ENCODE results near the gene DCTN4.
"Not testable (repeated sequence)": the region's sequence is repeated elsewhere in the genome, so short reads cannot be mapped to it uniquely, and the experiment has no call there.

Gene DCTN4

DNA sequence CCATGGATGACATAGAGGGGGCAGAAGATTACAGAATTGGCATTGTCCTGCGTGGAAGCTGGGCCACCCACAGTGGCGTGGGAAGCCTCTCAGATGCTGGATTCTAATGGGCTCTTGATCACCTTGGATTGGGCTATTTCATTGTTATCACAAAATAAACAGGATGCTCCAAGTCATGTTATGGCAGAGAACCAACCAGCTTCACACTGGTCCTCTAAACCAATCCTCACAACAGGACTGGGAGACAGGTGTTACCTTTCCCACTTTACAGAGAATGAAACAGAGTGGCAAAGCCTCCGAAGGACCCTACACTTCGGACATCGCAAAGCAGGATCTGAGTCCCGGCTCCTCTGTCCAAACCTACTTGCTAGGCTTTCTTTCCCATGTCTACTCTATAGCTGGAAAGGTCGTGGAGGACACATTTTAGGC lies 19.3 kb upstream of the DCTN4 start:
- DNase-seq: no peak

DNA sequence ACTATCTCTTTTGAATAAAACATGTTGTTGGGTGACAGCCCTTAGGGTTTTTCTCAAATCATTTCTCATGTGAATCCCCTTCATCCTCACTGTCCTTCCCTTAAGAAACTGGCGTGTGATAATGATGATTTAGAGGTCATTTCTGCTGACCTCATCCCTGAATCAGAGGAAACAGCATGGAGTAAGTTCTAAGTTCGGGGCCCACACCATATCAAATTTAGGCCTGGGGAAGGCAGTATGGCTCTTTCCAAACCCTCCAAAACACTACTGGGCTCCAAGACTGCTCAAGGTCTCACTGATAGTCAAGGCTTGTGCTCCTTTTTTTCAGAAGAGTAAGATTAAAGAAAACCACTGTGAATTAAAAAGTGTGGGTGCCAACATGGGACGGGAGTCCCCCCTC lies 18.9 kb upstream of the DCTN4 start:
- no peak for DNase-seq

DNA sequence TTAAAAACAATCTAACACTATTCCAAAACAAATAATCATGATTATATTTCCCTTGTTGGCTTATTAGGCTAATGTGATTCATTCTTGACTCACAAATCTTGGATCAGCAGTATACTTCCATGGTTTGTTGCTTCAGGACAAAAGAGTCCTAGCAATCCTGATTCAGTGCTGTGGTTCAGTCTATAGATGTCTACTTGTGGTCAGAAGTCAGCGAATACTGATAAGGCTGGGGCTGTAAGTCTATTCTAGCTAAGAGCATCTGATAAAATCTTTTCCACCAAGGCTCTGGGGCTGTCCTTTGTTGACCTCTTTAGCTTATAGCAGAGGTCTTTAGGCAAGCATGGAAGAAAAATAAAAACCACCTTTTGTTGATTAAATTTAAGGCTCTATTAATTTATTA lies 15.3 kb upstream of the DCTN4 start:
- no peak for DNase-seq

DNA sequence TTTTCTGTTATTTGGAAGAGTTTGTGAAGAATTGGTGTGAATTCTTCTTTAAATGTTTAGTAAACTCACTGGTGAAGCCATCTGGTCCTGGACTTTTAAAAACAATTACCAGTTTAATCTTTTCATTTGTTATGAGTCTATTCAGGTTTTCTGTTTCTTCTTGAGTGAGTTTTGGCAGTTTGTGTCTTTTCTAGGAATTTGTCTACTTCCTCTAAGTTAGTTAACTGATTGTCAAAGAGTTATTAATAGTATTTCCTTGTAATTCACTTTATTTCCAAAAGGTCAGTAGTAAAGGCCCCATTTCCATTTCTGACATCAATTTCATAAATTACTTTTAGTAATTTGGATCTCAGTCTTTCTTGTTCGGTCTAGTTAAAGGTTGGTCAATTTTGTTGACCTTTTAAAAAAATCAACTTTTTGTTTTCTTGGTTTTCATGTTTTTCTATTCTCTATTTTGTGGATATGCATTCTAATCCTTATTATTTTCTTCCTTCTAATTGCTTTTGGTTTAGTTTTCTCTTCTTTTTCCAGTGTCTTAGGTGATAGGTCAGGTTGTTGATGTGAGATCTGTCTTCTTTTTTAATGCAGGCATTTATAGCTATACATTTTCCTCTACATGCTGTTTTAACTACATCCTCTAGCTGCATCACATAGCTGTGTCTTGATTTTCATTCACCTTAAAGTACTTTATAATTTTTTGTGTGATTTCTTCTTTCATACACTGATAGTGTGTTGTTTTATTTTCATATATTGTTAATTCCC lies 12.4 kb upstream of the DCTN4 start:
- DNase-seq: no peak

DNA sequence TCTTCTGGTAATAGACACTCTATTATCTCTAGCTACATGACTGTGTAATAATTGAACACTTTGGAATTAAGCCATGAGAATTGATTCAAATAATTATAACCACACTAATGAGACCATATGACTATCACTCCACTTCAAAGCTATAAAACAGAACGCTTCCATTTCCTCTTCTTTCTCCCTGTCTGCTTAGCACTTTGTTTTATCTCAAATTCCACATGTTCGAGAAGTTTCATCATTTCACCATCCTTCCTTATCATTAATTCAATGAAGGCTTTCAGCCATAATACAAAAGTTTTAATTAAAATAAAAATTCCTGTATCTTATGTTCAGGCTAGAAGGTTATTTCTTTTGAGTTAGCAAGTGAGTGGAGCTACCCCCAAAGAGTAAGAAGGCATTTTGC lies 7.4 kb upstream of the DCTN4 start:
- DNase-seq: no peak

DNA sequence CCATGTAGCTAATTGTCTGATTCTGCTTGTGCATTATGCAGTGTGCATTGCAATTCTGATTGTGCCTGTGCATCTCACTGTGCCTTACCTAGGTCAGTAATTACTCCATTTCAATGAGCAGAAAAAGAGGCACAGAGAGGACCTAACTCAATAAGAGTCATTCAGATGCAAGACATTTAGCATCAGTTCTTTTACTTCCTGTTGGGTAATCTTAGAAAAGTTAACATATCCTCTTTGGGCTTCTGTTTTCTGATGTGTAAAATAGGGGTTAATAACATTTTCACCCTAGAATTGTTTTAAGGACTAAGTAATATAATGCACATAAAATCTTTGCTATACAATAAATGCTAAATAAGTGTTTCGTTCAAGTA lies 7.0 kb upstream of the DCTN4 start:
- no peak for DNase-seq

DNA sequence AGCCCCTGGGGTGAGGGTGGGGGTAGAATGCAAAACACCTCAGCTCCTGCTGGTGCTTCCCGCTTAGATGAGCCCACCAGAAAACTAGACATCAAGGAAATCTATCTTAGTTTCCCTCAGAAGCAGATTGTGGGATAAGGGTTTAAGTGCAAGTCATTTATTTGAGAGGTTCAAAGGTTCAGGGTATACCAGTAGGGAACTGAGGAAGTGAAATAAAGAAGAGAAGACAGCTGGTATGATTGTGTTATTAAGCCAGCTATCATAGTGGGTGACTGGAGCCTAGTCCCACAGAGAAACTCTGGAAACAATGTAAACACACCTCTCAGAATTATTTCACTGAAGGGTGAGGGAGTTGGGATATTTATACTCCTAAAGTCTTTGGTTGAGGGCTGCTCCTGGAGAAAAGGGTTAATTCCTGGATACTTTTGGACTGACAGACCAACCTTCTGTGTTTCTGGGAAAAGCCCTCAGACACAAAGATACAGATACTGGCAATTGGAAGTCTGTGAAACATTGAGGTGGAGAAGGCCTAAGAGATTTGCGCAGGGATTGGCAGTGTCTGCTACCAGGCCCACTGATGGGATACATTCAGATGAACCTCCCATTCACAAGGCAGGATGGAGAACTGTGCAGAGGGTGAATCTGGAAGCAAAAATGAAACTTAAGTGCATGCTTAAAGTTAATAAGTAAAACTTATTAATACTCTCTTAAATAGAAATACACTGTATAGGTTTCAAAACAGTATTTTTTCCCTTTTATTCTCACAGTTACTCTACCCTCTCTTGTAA lies 6.4 kb upstream of the DCTN4 start:
- no peak for DNase-seq

DNA sequence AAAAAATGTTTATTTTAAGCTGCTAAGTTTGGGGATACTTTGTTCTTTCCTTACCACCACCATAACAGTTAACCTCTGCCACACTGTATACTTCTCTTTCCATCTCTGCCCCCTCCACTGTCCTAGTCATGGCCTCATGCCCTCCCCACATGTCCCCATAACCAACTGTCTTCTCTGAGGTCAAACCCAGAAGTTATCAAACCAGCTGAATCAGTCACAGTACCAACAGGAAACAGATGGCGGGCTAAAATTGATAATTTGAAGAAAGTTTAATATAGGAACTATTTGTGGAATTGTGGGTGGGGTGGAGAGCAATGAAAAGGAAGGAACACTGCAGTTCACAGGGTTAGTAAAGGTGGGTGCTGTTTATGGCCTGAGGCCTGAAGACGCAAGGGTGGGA lies 5.7 kb upstream of the DCTN4 start:
- no peak for DNase-seq

DNA sequence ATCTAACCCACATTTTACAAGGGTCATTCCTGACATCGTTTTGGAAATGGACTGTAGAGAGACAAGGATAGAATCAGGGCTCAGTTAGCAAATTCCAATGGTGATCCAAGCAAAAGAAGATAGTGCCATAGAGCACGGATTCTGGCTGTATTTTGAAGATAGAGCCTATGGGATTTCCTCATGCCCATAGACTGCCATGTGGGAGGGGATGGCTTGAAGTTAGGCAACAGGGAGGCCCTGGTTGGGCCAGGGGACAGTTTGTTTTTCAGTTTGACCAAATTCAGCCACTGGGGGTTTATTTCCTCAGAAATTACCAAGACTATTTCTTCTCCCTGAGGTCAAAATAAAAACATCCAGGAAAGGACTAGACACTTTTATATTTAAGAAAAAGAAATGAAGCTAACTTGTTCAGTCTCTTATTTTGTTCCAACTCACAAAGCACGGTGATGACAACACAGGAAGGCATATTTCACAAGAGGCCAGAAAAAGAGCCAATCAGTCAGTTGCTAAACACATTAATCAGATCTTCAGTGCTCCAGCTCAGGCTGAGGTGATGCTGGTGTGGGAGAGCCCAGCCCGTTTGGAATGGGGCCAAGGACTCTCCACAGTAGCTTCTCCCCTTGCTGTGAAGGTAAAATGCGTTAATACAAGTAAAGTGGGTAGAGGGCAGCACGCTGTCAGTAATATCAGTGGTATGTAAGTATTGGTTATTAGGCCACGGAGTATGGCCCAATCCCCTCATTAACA lies 4.4 kb upstream of the DCTN4 start:
- no peak for DNase-seq

DNA sequence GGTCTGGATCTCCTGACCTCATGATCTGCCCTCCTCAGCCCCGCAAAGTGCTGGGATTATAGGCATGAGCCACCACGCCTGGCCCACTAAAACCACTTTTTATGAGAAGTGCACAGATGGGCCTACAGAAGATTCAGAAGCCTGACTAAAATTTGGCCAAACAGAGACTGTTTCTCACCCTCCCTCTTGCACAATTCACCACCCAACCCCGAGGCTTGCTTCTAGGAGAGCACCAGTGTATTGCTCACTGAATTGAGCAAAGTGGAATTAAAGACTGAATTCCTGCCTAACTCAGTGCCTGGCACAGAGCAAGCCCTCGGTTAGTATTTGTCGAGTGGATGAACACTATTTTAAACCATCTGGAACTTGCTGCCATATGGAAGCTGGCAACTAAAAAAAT lies 3.4 kb upstream of the DCTN4 start:
- no peak for DNase-seq

DNA sequence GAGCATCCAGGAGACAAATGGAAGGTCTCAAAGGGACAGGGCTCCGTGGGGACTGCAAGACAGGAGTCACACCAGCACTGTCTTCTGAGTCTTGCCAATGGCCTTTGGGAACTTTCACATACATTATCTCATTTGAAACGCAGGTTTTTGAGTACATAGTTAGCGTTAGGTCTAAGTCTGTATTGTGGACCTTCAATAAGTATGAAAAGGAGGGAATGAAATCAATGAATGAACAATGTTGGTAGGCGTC lies 442 bp upstream of the DCTN4 start:
- no peak for DNase-seq

DNA sequence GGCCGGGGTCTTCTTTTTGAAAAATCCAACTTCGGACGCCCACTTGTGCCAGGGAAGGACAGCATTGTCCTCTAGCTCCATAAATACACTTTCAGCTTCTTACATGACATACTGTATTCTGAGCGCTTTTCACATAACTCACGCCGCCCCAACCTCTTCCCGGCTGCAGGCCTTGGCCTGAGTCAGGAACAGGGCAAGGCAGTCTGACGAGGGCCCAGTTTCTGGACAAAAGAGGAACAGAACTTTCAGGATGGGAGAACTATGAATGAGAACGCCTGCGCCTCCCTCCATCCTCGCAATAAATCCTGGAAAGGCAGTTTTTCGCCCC lies 650 bp downstream of the DCTN4 start:
- DNase-seq: no peak

DNA sequence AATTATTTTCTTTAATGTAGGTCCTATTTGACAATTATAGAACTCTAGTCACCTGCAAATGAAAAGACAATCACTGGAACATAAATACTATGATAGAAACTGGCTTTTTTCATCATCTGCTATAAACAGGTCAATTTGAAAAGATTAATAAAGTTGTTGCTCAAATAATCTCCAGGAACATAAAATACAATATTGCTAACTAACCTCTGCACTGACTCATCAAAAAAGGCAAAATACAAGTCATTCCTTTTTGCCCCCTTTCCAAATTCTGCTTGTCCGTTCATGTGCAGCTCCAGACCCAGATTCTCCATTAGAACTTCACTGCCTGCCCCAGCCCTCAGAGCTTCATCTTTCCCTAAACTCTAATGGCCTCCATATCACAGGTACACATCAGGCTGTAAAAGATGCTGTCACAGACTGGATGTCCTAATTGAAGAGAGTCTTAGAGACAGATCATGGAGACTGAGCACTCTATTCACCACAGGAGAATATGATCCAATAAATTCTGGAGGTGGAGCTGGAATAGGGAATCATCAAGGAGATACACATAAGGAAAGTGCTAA lies 1.6 kb downstream of the DCTN4 start:
- no peak for DNase-seq

DNA sequence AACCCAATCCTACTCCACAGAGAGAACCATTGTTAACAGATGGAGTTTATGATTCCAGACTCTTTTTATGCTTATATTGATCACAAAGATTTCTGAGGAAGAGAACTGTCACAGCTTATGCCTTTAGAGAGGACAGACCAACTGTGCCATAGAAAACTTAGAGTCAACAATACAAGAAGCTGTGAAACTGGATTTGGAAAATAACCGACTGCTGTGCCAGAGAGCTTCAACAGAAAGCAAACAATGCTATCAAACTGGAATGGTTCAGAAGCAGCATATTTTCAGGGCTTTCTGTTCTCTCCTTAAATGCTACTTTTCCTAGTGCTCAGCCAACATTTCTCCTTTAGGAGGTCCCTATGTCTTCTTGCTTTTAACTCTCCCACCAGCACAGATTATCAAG lies 5.0 kb downstream of the DCTN4 start:
- DNase-seq: no peak

DNA sequence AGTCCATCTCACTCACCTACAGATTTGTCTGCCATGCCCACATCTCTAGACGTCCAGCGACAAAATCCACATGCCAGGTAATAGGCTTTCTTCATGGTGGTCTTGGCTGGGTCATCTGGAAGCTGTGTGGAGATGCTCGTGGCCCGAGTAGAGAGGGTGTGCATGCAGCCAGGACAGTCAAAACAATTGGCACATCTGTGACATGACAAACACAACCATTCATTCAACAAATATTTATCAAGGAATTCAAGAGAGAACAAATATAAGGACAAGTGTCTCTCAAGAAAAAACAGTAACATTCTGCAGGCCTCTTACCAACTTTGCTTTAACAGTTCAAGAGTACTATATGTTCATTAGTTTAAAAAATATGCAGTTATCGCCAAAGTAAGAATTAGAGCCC lies 5.4 kb downstream of the DCTN4 start:
- DNase-seq: no peak

DNA sequence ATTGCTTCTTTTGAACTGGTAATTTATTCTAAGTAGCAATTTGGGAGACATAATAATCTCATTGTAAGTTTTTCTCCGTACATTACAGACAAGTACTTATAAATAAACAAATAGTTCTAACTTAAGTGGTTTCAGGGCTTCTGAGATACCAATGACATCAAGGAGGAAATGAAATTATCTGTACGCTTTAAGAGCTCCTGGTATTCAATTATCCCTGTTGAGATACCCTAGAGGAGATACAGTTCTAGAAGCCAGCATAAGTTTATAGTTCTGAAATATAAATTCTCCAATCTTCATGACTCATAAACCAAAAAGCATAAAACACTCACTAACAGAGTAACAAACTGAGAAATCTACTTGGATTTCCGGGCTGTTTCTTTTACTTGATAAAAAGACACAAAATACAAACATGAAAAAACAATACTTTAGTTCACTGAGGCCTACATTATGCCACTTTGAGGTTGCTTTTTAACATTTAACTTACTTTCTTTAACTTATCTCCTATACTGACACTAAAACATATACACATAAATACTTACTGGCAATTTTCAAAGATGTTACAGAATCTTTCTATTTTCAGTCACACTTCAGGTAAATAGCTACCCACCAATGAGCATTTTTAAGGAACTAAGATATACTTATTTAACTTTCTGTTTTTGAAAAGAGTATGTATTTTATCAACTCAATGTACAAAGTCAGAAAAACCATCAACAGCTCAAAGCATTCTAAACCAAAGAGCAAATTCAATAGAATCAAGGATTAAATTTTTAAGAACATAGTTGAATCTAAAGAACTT lies 7.5 kb downstream of the DCTN4 start:
- DNase-seq: no peak

DNA sequence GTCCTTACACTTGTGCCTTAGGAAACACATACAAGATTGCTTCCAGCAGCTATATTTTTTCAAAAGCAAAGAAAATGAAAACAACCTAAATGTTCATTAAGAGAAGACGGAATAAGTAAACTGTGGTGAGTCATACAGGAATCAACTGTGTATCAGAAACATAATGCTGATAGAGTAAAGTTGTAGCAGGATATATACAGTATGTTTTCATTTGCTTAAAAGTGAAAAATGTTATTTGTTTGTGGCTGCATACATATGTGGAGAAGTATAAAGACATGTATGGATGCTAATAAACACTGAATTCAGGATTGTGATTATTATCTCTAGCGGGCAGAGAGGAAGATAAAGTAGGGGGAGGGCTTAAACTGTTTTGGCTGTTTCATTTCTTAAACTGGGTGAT lies 8.3 kb downstream of the DCTN4 start:
- no peak for DNase-seq

DNA sequence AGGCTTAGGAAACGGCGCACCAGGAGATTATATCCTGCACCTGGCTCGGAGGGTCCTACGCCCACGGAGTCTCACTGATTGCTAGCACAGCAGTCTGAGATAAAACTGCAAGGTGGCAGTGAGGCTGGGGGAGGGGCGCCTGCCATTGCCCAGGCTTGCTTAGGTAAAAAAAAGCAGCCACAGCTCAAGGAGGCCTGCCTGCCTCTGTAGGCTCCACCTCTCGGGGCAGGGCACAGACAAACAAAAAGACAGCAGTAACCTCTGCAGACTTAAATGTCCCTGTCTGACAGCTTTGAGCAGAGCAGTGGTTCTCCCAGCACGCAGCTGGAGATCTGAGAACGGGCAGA lies 15.7 kb downstream of the DCTN4 start:
- not testable (repeated sequence) for DNase-seq

DNA sequence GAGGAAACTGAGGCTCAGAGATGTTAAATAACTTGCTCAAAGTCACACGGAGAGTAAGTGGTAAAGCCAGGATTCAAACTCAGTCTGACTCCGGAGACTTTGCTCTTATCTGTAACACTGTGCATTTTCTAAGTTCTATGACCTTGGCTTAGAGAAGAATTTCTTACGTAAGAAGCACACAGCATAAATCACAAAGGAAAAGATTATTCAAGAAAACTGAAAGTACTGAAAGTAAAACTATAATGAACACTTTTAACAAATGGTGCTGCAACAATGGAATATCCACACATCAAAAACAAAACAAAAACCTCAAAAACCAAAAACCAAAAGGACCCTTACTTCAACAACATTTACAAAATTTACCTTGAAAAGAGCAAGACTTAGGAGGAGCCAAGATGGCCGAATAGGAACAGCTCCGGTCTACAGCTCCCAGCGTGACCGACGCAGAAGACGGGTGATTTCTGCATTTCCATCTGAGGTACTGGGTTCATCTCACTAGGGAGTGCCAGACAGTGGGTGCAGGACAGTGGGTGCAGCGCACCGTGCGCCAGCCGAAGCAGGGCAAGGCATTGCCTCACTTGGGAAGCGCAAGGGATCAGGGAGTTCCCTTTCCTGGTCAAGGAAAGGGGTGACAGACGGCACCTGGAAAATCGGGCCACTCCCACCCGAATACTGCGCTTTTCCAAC lies 16.2 kb downstream of the DCTN4 start:
- not testable (repeated sequence) for DNase-seq

DNA sequence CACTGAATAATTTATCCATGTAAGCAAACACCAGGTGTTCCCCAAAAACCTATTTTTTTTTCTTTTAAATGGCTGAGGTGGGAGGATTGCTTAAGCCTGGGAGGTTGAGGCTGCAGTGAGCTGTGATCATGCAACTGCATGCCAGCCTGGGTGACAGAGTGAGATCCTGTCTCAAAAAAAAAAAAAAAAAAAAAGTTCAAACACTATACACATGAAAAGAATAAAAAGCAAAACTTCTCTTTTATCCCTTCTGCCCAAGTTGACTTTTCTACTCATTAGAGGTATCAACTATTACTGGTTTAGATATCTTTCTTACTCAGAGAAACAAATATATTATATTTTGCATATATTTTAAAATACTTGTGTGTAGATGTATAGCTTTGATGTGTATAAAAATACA lies 17.8 kb downstream of the DCTN4 start:
- no peak for DNase-seq

DNA sequence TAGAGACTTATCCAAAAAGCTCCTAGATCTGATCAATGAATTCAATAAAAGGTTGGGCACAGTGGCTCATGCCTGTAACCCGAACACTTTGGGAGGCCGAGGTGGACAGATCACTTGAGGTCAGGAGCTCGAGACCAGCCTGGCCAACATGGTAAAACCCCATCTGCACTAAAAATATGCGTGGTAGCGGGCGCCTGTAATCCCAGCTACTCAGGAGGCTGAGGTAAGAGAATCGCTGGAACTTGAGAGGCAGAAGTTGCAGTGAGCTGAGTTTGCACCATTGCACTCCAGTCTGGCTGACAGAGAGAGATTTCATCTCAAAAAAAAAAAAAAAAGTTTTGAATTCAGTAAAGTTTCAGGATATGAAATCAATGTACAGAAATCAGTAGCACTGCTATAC lies 20.0 kb downstream of the DCTN4 start:
- DNase-seq: no peak

DNA sequence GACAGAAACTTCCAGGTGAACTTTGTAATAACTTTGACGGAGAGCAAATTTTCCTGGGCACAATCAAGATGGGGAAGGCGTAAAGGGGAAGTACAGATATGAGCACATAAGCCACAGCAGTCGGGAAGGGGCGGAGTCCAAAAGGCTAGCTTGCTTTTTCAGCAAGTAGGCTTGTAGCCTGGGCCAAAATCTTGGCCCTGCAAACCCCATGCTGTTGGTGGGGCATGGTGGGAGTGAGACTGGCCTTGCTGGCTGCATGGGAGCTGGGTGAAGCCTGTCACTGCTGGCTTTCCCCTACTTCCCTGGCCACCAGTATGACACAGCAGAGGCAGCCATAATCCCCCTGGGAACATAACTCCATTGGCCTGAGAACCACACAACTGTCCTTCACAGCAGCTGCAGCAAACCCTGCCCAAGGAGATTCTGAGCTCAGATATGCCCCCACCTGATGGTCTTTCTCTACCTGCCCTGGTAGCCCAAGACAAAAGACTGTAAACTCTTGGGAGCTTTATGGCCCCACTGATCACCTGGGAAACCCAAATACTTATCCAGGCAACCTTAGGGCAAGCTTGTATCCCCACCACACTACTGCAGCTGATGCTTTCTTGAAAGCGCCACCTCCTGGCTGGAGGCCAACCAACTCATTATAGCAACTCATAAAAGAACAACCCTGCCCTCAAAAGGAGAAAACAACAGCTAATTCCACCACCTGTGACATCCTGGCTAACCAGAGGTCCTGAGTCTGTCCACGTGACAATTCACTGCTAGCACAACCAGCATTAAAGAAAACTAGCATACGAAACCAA lies 24.0 kb downstream of the DCTN4 start:
- DNase-seq: no peak
